Heart right ventricle (tissue), 16 donors: ENCODE results near the gene MAP2K5. TPM values are rescaled to one million over a fixed set of nuclear protein-coding genes. Genes with fewer than 3 reads are reported as not detected.

ENCODE experiments used
- ATAC-seq, 8 donors: fragments of 200-7000 bp; cut with Tn5 transposase; one replicate each; pipeline ENCODE4 v1.9.1; 2020; ENCODE audit warnings: mild to moderate bottlenecking in 8 of 8, moderate library complexity in 8 of 8, moderate number of reproducible peaks in 1 of 8
- DNase-seq, 2 donors: peaks; one replicate each; pipeline ENCODE4 v3.0.0-alpha.2; 2020
- H3K27ac ChIP-seq, 10 donors: fragments of 200-600 bp; sonication (generic) in 2 of 10; one replicate each; pipeline versions ENCODE4 v1.5.0 to v1.8.0; 2020 to 2022; ENCODE audit warnings: mild to moderate bottlenecking in 3 of 10
- H3K27me3 ChIP-seq, 7 donors: fragments of 200-600 bp; one replicate each; pipeline ENCODE4 v1.8.0; 2021 to 2022; ENCODE audit warnings: mild to moderate bottlenecking in 2 of 7
- H3K36me3 ChIP-seq, 9 donors: fragments of 200-600 bp; sonication (generic) in 1 of 9; one replicate each; pipeline versions ENCODE4 v1.5.0 to v1.8.0; 2020 to 2022; ENCODE audit warnings: mild to moderate bottlenecking in 2 of 9
- H3K4me1 ChIP-seq, 9 donors: fragments of 200-600 bp; sonication (generic) in 1 of 9; one replicate each; pipeline versions ENCODE4 v1.5.0 to v1.8.0; 2020 to 2022; ENCODE audit warnings: mild to moderate bottlenecking in 4 of 9
- H3K4me3 ChIP-seq, 10 donors: fragments of 200-600 bp; sonication (generic) in 2 of 10; one replicate each; pipeline versions ENCODE4 v1.5.0 to v1.8.0; 2020 to 2022; ENCODE audit warnings: mild to moderate bottlenecking in 7 of 10, moderate library complexity in 2 of 10
- H3K9me3 ChIP-seq, 11 donors: fragments of 200-600 bp in 10 of 11; sonication (generic) in 2 of 11; one replicate each; pipeline versions ENCODE4 v1.5.0 to v1.8.0; 2013 to 2022; ENCODE audit warnings: mild to moderate bottlenecking in 2 of 11, control low read depth in 1 of 11, moderate library complexity in 1 of 11
- CTCF ChIP-seq, 9 donors: fragments of 200-600 bp; sonication (generic) in 2 of 9; IDR thresholded peaks; one replicate each; pipeline versions ENCODE4 v1.5.0 to v1.8.0; 2021 to 2022; ENCODE audit warnings: antibody characterized with exemption in 9 of 9, mild to moderate bottlenecking in 5 of 9, moderate library complexity in 1 of 9
- WGBS, 2 donors: extraction: QIAGEN DNeasy Blood & Tissue Kit; methylation state at CpG; one replicate each; pipeline ENCODE4 v1.1.7; 2013; ENCODE audit warnings: inconsistent platforms in 1 of 2; 5-methylcytosine and 5-hydroxymethylcytosine counted together
- intact Hi-C, 10 donors: fragments of 100-400 bp; cut with DNase I; formaldehyde crosslinking; loops; one replicate each; pipeline versions ENCODE4 v1.11.1 to v1.14.2; 2022
- polyA plus RNA-seq, 2 donors: library from polyadenylated mRNA; stranded (reverse); fragments of 200-250 nt; gene quantifications; one replicate each; pipeline ENCODE4 v1.2.3, GENCODE V29; 2013
- total RNA-seq, 10 donors: library from RNA; stranded (reverse); fragmentation: NEBNext Ultra II Directional in 3 of 10; extraction: Animal tissue kit (Norgen Biotek cat#: 25700) in 3 of 10; gene quantifications; one replicate each; pipeline versions ENCODE4 v1.2.1 to v1.2.4, GENCODE V29; 2021 to 2023
- donor health status: Arrhythmogenic right ventricular cardiomyopathy.
- donor health status: ischemic (EF 13 %, LVEDD 7.1; RV severe dilation, severe dysfunction).
- donor health status: healthy with polysubstance abuse.
- donor health status: DM: no; HTN: yes; CAD: no.
- donor health status: DM: no; HTN: no; CAD: no.
- donor health status: ischemic (EF 25% LVEDD 6.9; RV normal size, moderate dysfunction).
- donor health status: ischemic (EF 25% LVEDD 5.7; RV mildly dilated, moderate dysfunction).
- donor health status: healthy.
- donor health status: DM: yes; HTN: yes; CAD: no.
- donor health status: Ischemic cardiomyopathy.
- donor health status: ischemic (EF 35%, LVEDD 5.7; RV mildly dilated, moderate dysfunction).
- donor health status: nonischemic (EF 11% LVEDD 7.7; RV severe dilation, severe dysfunction).
- donor health status: DM: yes; HTN: yes; CAD: no.
- donor health status: PGD.
- donor health status: ischemic (EF 29% LVEDD 5.4; RV normal size, mild dysfunction).
- donor health status: nonischemic (EF 23%, LVEDD 6.1; RV moderate dilation, normal function).

Gene MAP2K5
- total and polyA plus RNA-seq, 12 donors, result 7.7 to 34.3 (median 21.0) TPM

- no peaks in the 10 kb centered on the region for H3K9me3 ChIP-seq
- no peak for TF ChIP-seq CTCF (IDR thresholded peaks at IDR 0.05)
- WGBS, 2 donors, result 1% methylated on average over 23 of the region's 23 CpGs
- H3K27me3 ChIP-seq, result no peaks in the 10 kb centered on the region
- DNase-seq (peak in 1 of 2 donors; percentile 17), ATAC-seq (peak; percentile 25 to 67 (median 54))
- H3K36me3 ChIP-seq, result peaks cover 0 to 19% (median 0%) of the 10 kb centered on the region in 9 donors
- H3K4me1 ChIP-seq, result peaks cover 0 to 40% (median 29%) of the 10 kb centered on the region in 9 donors
- intact Hi-C loops, result loop anchor here in 5 of 10 donors (1.0 to 10.0 kb wide), 5 partner anchors 20 to 315 kb away; partner anchors contain the start of gene MAP2K5 (in 5 of the 5)
- H3K27ac ChIP-seq, result peak overlapping the region; percentile 92 to 99 (median 97)
- H3K4me3 ChIP-seq, result peak overlapping the region; percentile 55 to 82 (median 76)
Measured at GRCh38 chr15:67521783-67522568, 20.5 kb upstream of the MAP2K5 start.

- Histone ChIP-seq H3K4me1 (peaks cover 0 to 40% (median 29%) of the 10 kb centered on the region in 9 donors), H3K4me3 (peak overlapping the region in 7 of 10 donors; percentile 73 to 82 (median 77)), H3K36me3 (peaks cover 0 to 24% (median 0%) of the 10 kb centered on the region in 9 donors), H3K27me3 (no peaks in the 10 kb centered on the region), H3K9me3 (no peaks in the 10 kb centered on the region), H3K27ac (peak overlapping the region in 5 of 10 donors; percentile 24 to 97 (median 95))
- ATAC-seq, result no peak
- no peak for DNase-seq
- intact Hi-C loops, result loop anchor here in 5 of 10 donors (2.0 to 10.0 kb wide), 4 partner anchors 19 to 314 kb away; partner anchors contain the start of gene MAP2K5 (in 2 of the 5)
- no peak for TF ChIP-seq CTCF (IDR thresholded peaks at IDR 0.05)
- 85 to 93% methylated on average over 1 of the region's 1 CpG for WGBS, 2 donors
Measured at GRCh38 chr15:67523330-67523729, 19.2 kb upstream of the MAP2K5 start.

- Histone ChIP-seq H3K27me3 (no peaks in the 10 kb centered on the region), H3K36me3 (peaks cover 0 to 32% (median 0%) of the 10 kb centered on the region in 9 donors), H3K27ac (no peak overlapping the region), H3K4me3 (no peak overlapping the region), H3K4me1 (peaks cover 0 to 40% (median 33%) of the 10 kb centered on the region in 9 donors), H3K9me3 (no peaks in the 10 kb centered on the region)
- DNase-seq, result no peak
- intact Hi-C loops, result loop anchor here in 4 of 10 donors (5.0 to 10.0 kb wide), 3 partner anchors 308 to 313 kb away; no protein-coding TSS in a partner anchor
- no peak for TF ChIP-seq CTCF (IDR thresholded peaks at IDR 0.05)
- no peak for ATAC-seq
Measured at GRCh38 chr15:67524235-67524634, 18.3 kb upstream of the MAP2K5 start.

- DNase-seq (no peak), ATAC-seq (no peak)
- intact Hi-C loops, result loop anchor here in 1 of 10 donors (10.0 kb wide), 1 partner anchor 306 kb away; no protein-coding TSS in a partner anchor
- 93 to 95% methylated on average over 3 of the region's 3 CpGs for WGBS, 2 donors
- H3K4me1 ChIP-seq, result peaks cover 0 to 19% (median 13%) of the 10 kb centered on the region in 9 donors
- no peaks in the 10 kb centered on the region for H3K9me3 ChIP-seq
- no peak overlapping the region for H3K27ac ChIP-seq
- H3K27me3 ChIP-seq, result no peaks in the 10 kb centered on the region
- TF ChIP-seq CTCF (IDR thresholded peaks at IDR 0.05), result no peak
- H3K36me3 ChIP-seq, result peaks cover 0 to 38% (median 0%) of the 10 kb centered on the region in 9 donors
- no peak overlapping the region for H3K4me3 ChIP-seq
Measured at GRCh38 chr15:67528513-67528912, 14.0 kb upstream of the MAP2K5 start.
